UCSD-AML1 (cell line): Measurements from ENCODE around the gene TMEM132D.
"Not testable (repeated sequence)": the region's sequence is repeated elsewhere in the genome, so short reads cannot be mapped to it uniquely, and the experiment has no call there.

Experiments used
- DNase-seq: peaks from one replicate; lab custom pipeline; 2025; ENCODE audit not compliant: unreplicated experiment; lab: John Stamatoyannopoulos, UW

The TMEM132D gene

GRCh38 chr12:129201029-129201428 lies 702.8 kb downstream of the TMEM132D start:
- DNase-seq: no peak

DNA sequence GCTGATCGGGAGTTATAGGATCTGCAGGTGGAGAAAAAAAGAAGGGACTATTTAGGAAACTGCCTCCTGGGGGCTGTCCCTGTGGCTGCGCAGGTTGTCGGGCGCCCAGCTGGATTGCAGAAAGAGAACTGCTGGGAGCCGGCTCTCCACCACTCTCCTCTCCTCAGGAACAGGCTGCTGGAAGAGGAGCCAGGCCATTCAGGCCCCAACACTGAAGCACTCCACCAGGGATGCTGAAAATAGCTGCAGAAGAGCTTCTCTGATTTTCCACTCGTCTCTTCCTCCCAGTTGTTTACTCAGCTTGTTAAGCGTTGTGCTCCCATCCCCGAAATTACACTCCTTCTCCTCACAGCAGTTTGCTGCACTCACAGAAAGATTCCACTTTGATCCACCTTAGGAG lies 703.2 kb downstream of the TMEM132D start:
- DNase-seq: no peak

DNA sequence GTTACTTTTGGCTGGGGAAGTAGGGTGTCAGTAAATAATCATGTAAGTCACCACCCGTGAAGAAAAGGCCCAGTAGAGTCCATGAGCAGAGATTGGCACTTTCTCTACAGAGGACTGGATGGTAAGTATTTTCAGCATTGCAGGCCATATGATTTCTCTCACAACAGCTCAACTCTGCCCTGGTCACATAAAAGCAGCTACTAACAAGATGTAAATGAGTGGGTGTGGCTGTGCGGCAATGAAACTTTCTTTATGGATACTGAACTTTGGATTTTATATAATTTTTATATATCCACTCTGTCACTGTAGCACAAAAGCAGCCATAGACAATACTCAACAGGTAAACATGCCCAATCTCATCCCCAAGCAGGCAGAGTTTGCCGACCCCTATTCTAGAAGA lies 706.9 kb downstream of the TMEM132D start:
- DNase-seq: no peak

- no peak for DNase-seq
These were observed 708.7 kb downstream of the TMEM132D start for GRCh38 chr12:129195081-129195480.

GRCh38 chr12:129193263-129193871 lies 710.5 kb downstream of the TMEM132D start:
- no peak for DNase-seq

GRCh38 chr12:129190827-129191226 lies 713.0 kb downstream of the TMEM132D start:
- no peak for DNase-seq

- not testable (repeated sequence) for DNase-seq
These were observed 713.9 kb downstream of the TMEM132D start for GRCh38 chr12:129189879-129190278.

- DNase-seq: no peak
These were observed 716.9 kb downstream of the TMEM132D start for GRCh38 chr12:129186952-129187351.

DNA sequence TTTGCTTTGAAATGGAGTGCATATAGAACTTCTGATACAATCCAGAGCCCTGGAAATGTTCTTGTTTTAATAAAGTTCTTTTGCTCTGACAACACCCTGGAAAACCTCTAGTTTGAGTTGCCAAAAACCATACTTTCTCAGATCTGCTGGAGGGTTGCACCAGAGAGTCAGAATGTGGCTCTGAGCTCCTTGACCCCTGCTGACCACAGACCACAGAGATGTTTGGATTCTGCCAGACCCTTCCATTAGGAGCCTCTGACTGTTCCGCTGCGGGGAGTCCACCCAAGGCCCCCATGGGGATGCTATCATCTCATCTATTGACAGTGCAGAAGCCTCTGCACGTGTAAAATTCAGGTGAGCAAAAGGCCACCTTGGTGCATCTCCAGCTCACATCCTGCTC lies 718.0 kb downstream of the TMEM132D start:
- no peak for DNase-seq

GRCh38 chr12:129184127-129184928 lies 719.5 kb downstream of the TMEM132D start:
- no peak for DNase-seq

GRCh38 chr12:129179941-129180553 lies 723.8 kb downstream of the TMEM132D start:
- no peak for DNase-seq

DNA sequence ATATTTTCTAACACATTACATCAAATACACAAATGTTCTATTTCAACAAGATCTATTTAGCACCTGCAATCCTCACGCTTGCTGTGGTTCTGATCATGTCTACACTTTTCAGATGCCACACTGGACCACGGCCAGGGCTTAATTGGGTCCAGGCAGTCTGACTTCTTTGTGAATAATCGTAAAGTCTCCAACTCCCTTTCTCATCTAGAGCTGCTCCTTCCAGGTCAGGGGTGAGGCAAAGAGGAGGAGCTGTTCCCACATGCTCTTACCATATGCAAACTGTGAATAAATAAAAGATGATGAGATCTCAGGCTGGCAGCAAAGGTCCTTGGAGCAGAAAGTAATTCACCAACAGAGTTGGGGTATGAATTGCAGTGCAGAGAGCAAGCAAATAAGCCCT lies 733.9 kb downstream of the TMEM132D start:
- no peak for DNase-seq

DNA sequence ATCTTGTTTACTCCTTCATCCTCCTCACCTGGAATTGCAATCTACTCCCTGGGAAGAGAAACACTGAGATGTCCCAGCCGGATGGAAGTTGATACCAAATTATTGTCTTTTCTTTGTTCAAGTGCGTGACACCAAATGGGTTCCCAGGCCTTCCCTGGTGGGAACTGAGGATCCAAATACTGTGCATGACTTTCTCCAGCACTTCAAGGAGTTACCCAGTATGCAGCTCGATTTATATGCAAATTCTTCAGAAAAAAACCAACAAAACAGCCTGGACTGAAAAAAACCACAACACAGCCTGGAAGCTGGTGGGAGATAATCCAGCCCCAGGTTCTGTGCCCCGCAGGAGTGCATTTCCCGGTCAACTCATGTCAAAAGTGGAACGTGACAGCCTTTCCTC lies 740.0 kb downstream of the TMEM132D start:
- DNase-seq: no peak

DNA sequence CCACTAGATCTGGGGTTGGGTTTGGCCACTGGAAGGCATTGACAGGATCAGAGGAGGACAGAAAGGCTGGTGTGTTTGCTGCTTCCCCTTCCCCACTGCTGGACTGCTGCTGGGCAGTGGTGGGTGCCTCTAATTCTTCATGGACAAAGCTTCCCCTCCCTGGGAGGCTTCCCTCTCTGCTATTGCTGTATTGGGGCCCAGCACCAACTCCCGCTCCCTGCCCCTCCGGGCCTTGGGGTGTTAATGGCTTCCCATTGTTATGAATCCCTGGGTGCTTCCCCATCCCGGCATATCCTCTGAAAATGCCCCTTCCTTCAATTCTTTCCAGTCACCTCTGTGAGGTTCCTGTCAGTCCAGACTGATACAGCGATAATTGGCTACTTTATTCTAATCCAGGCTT lies 740.4 kb downstream of the TMEM132D start:
- no peak for DNase-seq

GRCh38 chr12:129162805-129163204 lies 741.0 kb downstream of the TMEM132D start:
- DNase-seq: no peak

DNA sequence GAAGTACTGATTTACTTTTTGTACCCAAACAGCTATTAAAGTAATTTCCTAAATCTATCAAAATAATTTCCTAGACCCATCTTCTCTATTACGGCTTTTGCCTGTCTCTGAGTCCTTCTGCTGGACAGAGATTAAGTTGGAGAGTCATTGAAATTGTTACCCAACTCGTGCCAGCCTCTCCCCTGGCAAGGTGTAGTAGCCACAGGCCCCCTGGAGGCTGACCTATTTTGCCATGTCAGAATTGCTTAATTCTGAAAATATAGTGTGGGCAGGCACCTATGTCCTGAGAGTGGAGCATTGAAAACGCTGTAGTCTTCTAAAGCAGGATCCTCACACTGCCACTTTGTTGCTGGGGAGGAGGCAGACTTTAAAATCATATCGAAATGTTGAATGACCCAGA lies 742.3 kb downstream of the TMEM132D start:
- no peak for DNase-seq

- DNase-seq: no peak
These were observed 743.5 kb downstream of the TMEM132D start for GRCh38 chr12:129160282-129160681.

DNA sequence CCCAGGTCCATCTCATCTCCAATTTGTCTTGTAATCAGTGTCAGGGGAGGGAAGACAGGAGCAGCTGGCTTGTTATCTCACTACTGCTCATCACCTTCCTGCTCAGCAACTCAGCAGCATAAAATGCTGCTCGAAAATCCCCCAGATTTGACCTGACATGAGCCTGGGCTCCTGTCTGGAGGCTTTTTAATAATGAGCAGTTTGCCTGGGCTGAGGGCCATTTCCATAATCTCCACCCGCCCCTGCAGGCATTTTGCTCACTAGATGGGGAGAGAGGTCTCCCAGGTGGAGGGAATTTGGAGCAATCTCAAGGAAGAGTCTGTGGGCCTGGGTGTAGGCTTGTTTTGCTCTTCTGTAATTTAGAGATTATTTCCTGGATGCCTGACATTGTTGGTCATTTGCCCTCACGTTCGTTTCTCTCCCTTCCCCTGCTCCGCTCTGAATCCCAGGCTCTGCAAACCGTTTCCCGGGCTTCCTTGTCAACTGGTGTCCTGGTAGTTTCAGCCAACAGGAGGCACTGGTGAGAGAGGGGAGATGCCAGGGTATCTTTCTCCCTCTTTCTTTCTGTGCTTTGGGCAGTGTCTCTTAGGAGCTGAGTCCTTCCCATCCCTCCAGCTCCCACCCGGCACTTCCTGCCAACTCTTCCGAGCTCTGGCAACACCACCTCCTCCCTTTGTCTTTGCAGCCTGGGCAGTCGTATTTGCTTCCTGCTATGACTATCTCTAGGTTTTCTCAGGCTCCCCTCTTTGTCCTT lies 751.3 kb downstream of the TMEM132D start:
- DNase-seq: no peak

DNA sequence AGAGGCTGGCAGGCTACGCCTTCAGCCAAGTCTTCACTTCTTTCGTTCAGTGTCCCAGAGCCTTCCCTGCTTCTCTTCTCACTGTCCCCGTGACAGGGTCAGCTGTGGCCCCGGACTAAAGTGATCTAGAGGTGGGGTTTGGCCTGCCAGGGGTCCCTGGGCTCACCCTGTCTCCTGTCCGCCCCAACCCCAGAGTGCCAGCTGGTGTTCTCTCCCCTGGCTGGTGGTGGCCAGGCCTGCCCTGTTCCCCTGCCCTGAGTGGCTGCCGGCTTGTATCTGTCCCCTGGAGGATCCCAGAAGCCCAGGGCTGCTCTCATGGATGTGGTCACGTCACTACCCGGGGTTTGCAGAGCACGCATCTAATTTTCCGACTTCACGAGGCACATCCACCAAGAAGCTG lies 753.1 kb downstream of the TMEM132D start:
- DNase-seq: no peak

DNA sequence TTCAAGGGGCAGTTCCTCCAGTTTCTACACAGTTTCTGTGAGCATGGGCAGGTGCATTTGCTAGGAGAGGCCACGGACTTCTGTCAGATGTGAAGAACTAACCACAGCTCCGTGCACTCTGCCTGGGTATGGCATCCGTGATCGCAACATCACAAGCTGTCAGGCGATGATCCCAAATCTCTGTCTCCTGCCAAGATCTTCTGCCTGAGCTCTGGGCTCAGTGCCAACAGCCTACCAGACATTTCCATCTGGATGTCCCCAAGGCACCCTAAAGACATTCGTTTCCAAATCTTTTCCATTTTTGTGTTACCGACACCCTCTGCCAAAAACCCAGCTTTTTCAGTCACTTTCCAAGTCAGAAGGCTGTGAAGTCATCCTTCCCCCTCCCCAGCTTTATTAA lies 758.4 kb downstream of the TMEM132D start:
- no peak for DNase-seq

GRCh38 chr12:129138776-129139175 lies 765.0 kb downstream of the TMEM132D start:
- DNase-seq: no peak
